Transverse colon (tissue), 4 donors: Measurements from ENCODE around the gene DPP8. TPM values are rescaled to one million over a fixed set of nuclear protein-coding genes. Genes with fewer than 3 reads are reported as not detected.

Source experiments
- DNase-seq: peaks from one replicate; pipeline ENCODE4 v3.0.0-alpha.2; 2019
- H3K27ac ChIP-seq, 4 donors: fragments of 200-600 bp; sonication (generic); 2 replicates each; pipeline ENCODE4 v1.5.1; 2016 to 2018; ENCODE audit warnings: inconsistent platforms in 4 of 4
- H3K27me3 ChIP-seq: fragments of 200-600 bp; sonication (generic); 2 replicates; pipeline ENCODE4 v1.5.1; 2017; ENCODE audit warnings: inconsistent platforms
- H3K36me3 ChIP-seq, 4 donors: fragments of 200-600 bp; sonication (generic); 2 replicates each; pipeline ENCODE4 v1.5.1; 2017 to 2019; ENCODE audit warnings: inconsistent platforms in 4 of 4
- H3K4me1 ChIP-seq, 4 donors: fragments of 200-600 bp; sonication (generic); 2 replicates each; pipeline ENCODE4 v1.5.1; 2017 to 2020; ENCODE audit warnings: inconsistent platforms in 4 of 4
- H3K4me3 ChIP-seq, 4 donors: fragments of 200-600 bp; sonication (generic); 1 replicate in 1 of 4; 2 replicates in 3 of 4; pipeline versions ENCODE4 v1.5.1 to v1.6.1; 2017 to 2019; ENCODE audit warnings: inconsistent platforms in 4 of 4
- H3K9me3 ChIP-seq, 2 donors: fragments of 200-600 bp; sonication (generic); 2 replicates each; pipeline ENCODE4 v1.5.1; 2017 to 2019; ENCODE audit warnings: inconsistent platforms in 2 of 2
- CTCF ChIP-seq, 5 experiments: fragments of 200-600 bp in 3 of 5; fragments of 450-650 bp in 2 of 5; sonication (generic) in 3 of 5; IDR thresholded peaks; 1 replicate in 2 of 5; 2 replicates in 3 of 5; pipeline ENCODE4 v1.5.1; 2016 to 2017; ENCODE audit warnings: antibody characterized with exemption in 5 of 5, inconsistent platforms in 3 of 5, mild to moderate bottlenecking in 2 of 5, moderate library complexity in 1 of 5
- EP300 ChIP-seq: sonication (generic); formaldehyde crosslinking; IDR thresholded peaks from one replicate; pipeline ENCODE4 v1.6.1; 2017; ENCODE audit warnings: antibody characterized with exemption, low read depth
- POLR2A ChIP-seq: fragments of 450-650 bp; IDR thresholded peaks from one replicate; pipeline ENCODE4 v1.6.1; 2016; ENCODE audit warnings: antibody characterized with exemption, mild to moderate bottlenecking, moderate library complexity
- POLR2AphosphoS5 ChIP-seq, 3 donors: sonication (generic); formaldehyde crosslinking; IDR thresholded peaks; one replicate each; pipeline ENCODE4 v1.6.1; 2016; ENCODE audit warnings: antibody characterized with exemption in 3 of 3
- WGBS, 2 donors: methylation state at CpG; one replicate each; pipeline ENCODE4 v1.1.5; 2018; ENCODE audit warnings: low coverage in 1 of 2; 5-methylcytosine and 5-hydroxymethylcytosine counted together
- in situ Hi-C, 4 donors: fragments of 200-750 bp; cut with MboI; loops; one replicate each; pipeline versions ENCODE4 v1.15.0 to v1.15.1; 2017; ENCODE audit warnings: low sequenced_read_pairs in 3 of 4, low pct_ligation_motif_present in 1 of 4, low pct_unique_long_range_greater_than_20kb in 1 of 4
- intact Hi-C: fragments of 100-400 bp; cut with DNase I; formaldehyde crosslinking; loops from one replicate; pipeline ENCODE4 v1.15.1; 2023; ENCODE audit warnings: low total_unique reads
- total RNA-seq, 4 donors: library from RNA; depleted of rRNA; stranded (reverse); fragments of >200 nt; gene quantifications; one replicate each; pipeline ENCODE4 v1.1.0, GENCODE V29; 2016

Gene DPP8
- total RNA-seq, 4 donors from 2014 or later, result 20.2 to 66.5 (median 35.7) TPM

- no peak overlapping the region for H3K27ac ChIP-seq
- H3K4me3 ChIP-seq, result no peak overlapping the region
- H3K27me3 ChIP-seq, result peaks cover 10% of the 10 kb centered on the region
- H3K9me3 ChIP-seq, result no peaks in the 10 kb centered on the region
- in situ Hi-C loops, result no loop called here
- intact Hi-C loops, result loop anchor here (5.0 kb wide), 1 partner anchor 1506 kb away; no protein-coding TSS in a partner anchor
- TF ChIP-seq CTCF (IDR thresholded peaks at IDR 0.05) (no peak), POLR2A (no peak), EP300 (no peak), POLR2AphosphoS5 (IDR thresholded peaks at IDR 0.05) (no peak)
- no peaks in the 10 kb centered on the region for H3K36me3 ChIP-seq
- no peak for DNase-seq
- WGBS, 2 donors, result 68% methylated on average over 6 of the region's 6 CpGs; no CpG with 5 or more reads in 1 of the 2 donors
- H3K4me1 ChIP-seq, result peaks cover 0 to 9% (median 0%) of the 10 kb centered on the region in 4 donors
Measured at GRCh38 chr15:65413760-65414144, 103.7 kb downstream of the DPP8 start.

GRCh38 chr15:65413051-65413759, 104.3 kb downstream of the DPP8 start:
- H3K27me3 ChIP-seq, result peaks cover 6% of the 10 kb centered on the region
- H3K9me3 ChIP-seq, result no peaks in the 10 kb centered on the region
- TF ChIP-seq POLR2A (no peak), CTCF (IDR thresholded peaks at IDR 0.05) (no peak), EP300 (no peak), POLR2AphosphoS5 (IDR thresholded peaks at IDR 0.05) (no peak)
- in situ Hi-C loops (no loop called here), intact Hi-C loops (loop anchor here (5.0 kb wide), 1 partner anchor 1506 kb away; no protein-coding TSS in a partner anchor)
- H3K4me1 ChIP-seq, result peaks cover 0 to 9% (median 0%) of the 10 kb centered on the region in 4 donors
- no peaks in the 10 kb centered on the region for H3K36me3 ChIP-seq
- no peak for DNase-seq
- H3K27ac ChIP-seq, result no peak overlapping the region
- H3K4me3 ChIP-seq, result no peak overlapping the region

- H3K9me3 ChIP-seq, result no peaks in the 10 kb centered on the region
- H3K36me3 ChIP-seq, result no peaks in the 10 kb centered on the region
- in situ Hi-C loops (no loop called here), intact Hi-C loops (loop anchor here (5.0 kb wide), 1 partner anchor 1505 kb away; no protein-coding TSS in a partner anchor)
- no peak overlapping the region for H3K27ac ChIP-seq
- WGBS, 2 donors, result 12% methylated on average over 1 of the region's 1 CpG; no CpG with 5 or more reads in 1 of the 2 donors
- peaks cover 0 to 9% (median 0%) of the 10 kb centered on the region in 4 donors for H3K4me1 ChIP-seq
- no peak overlapping the region for H3K4me3 ChIP-seq
- no peak for DNase-seq
- H3K27me3 ChIP-seq, result peaks cover 3% of the 10 kb centered on the region
- no peak for TF ChIP-seq POLR2A
- TF ChIP-seq CTCF (IDR thresholded peaks at IDR 0.05), result no peak
- no peak for TF ChIP-seq POLR2AphosphoS5 (IDR thresholded peaks at IDR 0.05)
- no peak for TF ChIP-seq EP300
Measured at GRCh38 chr15:65412556-65412955, 104.9 kb downstream of the DPP8 start.

- no peaks in the 10 kb centered on the region for H3K27me3 ChIP-seq
- no peak overlapping the region for H3K27ac ChIP-seq
- in situ Hi-C loops (no loop called here), intact Hi-C loops (loop anchor here (5.0 kb wide), 1 partner anchor 1504 kb away; no protein-coding TSS in a partner anchor)
- no peak for DNase-seq
- no peaks in the 10 kb centered on the region for H3K9me3 ChIP-seq
- TF ChIP-seq POLR2AphosphoS5 (IDR thresholded peaks at IDR 0.05), result no peak
- no peak for TF ChIP-seq EP300
- no peak for TF ChIP-seq POLR2A
- no peak for TF ChIP-seq CTCF (IDR thresholded peaks at IDR 0.05)
- WGBS, 2 donors, result 58 to 67% methylated on average over 4 to 5 of the region's 5 CpGs
- peaks cover 0 to 9% (median 0%) of the 10 kb centered on the region in 4 donors for H3K4me1 ChIP-seq
- H3K36me3 ChIP-seq, result no peaks in the 10 kb centered on the region
- no peak overlapping the region for H3K4me3 ChIP-seq
Measured at GRCh38 chr15:65411465-65412071, 105.9 kb downstream of the DPP8 start.
